ENCODE measurements around the gene DEPDC4. TPM values are rescaled to one million over a fixed set of nuclear protein-coding genes. Genes with fewer than 3 reads are reported as not detected.

Gene DEPDC4
- total RNA-seq, 1 donor from 2014 or later = 4.3 TPM

DNA sequence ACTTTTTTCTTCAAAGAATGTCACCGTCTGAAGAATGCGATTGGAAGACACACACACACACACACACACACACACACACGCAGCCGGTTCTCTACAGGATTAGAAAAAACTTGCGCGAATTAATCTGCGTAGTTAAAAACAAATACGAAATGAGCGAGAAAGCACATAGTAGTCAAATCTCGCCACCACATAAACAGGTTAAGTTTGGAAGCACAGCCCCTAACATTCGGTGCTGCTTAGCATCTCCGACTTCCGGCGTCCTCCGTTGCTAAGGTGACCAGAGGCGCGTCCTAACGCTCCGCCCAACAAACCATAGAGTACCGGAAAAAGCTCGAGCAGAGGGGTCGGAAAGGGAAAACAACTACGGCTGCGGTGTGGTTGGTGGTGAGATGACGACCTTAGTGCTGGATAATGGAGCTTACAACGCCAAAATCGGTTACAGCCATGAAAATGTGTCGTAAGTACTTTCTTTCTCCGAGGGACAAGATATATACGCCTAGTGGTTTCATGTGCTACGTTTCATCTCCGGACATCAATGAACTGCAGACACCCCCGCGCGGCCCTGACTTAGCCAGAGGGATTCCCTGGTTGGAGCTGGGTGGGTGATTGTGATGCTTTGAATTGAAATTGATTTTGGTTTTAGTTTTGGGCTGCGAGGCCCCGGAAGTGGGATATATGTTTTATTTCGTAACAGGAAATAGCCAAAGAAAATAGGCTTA lies 66.3 kb downstream of the DEPDC4 start, which contains the start of gene ACTR6:
TSS of gene ACTR6 (plus strand) at position 353 of the 719 bp plus-strand sequence. CDS start at position 390, 37 bp downstream.
- Mint-ChIP-seq H3K4me1 (ENCODE audit: low read depth) (peaks cover 12% of the 10 kb centered on the region), H3K27ac (peak within 1 kb of the TSS; percentile 95), H3K27me3 (no peaks in the 10 kb centered on the region), H3K4me3 (ENCODE audit: low read depth) (peak within 1 kb of the TSS; percentile 99), H3K36me3 (ENCODE audit: insufficient read depth) (peaks cover 2% of the 10 kb centered on the region), H3K9me3 (ENCODE audit: low read depth) (no peaks in the 10 kb centered on the region)
- TF ChIP-seq, protein P1, sequence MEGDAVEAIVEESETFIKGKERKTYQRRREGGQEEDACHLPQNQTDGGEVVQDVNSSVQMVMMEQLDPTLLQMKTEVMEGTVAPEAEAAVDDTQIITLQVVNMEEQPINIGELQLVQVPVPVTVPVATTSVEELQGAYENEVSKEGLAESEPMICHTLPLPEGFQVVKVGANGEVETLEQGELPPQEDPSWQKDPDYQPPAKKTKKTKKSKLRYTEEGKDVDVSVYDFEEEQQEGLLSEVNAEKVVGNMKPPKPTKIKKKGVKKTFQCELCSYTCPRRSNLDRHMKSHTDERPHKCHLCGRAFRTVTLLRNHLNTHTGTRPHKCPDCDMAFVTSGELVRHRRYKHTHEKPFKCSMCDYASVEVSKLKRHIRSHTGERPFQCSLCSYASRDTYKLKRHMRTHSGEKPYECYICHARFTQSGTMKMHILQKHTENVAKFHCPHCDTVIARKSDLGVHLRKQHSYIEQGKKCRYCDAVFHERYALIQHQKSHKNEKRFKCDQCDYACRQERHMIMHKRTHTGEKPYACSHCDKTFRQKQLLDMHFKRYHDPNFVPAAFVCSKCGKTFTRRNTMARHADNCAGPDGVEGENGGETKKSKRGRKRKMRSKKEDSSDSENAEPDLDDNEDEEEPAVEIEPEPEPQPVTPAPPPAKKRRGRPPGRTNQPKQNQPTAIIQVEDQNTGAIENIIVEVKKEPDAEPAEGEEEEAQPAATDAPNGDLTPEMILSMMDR (IDR thresholded peaks at IDR 0.05; ENCODE audit: unreplicated experiment) = no peak
- DNase-seq (ENCODE audit: low spot score, unreplicated experiment) = peak; percentile 77

DNA sequence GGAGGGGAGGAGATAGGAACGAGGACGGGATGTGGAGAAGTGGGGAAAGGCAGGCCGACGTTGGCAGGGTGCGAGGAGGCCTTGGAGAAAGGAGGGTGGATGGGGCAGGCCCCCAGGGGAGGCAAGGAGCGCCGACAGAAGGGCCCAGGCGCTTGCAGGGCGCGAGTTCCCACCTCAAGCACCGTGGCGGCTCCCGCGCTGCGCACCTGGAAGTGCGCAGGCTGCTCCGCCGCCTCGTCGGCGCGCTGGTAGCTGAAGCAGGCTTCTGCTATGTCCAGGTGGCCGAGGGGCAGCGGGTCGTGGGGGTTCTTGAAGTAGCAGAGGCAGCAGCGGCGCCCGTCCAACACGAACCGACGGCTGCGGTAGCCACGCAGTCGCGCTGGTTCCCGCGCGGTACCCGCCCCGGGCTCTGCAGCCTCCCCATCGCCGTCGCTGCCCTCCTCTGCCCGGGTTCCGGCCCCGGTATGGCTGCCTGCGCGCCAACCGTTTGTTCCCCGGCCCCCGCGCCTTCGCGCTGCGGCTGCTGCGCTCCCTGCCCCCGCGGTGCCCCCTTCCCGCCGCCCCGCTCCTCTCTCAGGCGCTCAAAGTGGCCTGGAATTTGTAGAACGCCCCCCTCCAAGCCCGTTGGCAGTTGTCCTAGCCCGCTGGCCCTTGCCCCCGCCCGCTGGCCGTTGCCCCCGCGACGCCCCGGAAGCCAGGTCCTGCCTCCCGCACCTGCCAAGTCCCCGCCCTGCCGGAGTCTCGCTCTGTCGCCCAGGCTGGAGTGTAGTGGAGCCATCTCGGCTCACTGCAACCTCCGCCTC lies 67.3 kb downstream of the DEPDC4 start:
- H3K27me3 Mint-ChIP-seq = no peaks in the 10 kb centered on the region
- H3K9me3 Mint-ChIP-seq (ENCODE audit: low read depth) = no peaks in the 10 kb centered on the region
- H3K4me3 Mint-ChIP-seq (ENCODE audit: low read depth) = peak overlapping the region; percentile 99
- H3K4me1 Mint-ChIP-seq (ENCODE audit: low read depth) = peaks cover 12% of the 10 kb centered on the region
- peaks cover 6% of the 10 kb centered on the region for H3K36me3 Mint-ChIP-seq (ENCODE audit: insufficient read depth)
- TF ChIP-seq, protein P1 (IDR thresholded peaks at IDR 0.05; ENCODE audit: unreplicated experiment) = no peak
- peak overlapping the region; percentile 95 for H3K27ac Mint-ChIP-seq
- peak; percentile 66 for DNase-seq (ENCODE audit: low spot score, unreplicated experiment)

DNA sequence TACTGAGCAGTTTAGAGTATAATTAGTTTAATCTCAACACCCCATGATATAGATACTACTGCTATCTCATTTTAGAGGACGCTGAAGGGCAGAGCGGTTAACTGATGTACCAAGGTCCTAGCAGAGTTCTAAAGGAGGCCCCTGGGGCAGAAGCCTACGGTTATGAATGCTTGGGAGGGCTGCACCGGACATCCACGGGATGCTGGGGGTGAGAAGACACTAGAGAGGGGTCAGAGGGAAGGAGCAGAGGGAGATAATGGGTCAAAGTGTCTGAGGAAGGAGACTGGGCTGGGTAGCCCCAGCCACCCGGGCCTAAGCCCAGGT lies 67.9 kb downstream of the DEPDC4 start:
- no peaks in the 10 kb centered on the region for H3K9me3 Mint-ChIP-seq (ENCODE audit: low read depth)
- H3K4me3 Mint-ChIP-seq (ENCODE audit: low read depth) = peak overlapping the region; percentile 99
- TF ChIP-seq, protein P1 (IDR thresholded peaks at IDR 0.05; ENCODE audit: unreplicated experiment) = no peak
- H3K36me3 Mint-ChIP-seq (ENCODE audit: insufficient read depth) = peaks cover 6% of the 10 kb centered on the region
- H3K27me3 Mint-ChIP-seq = no peaks in the 10 kb centered on the region
- DNase-seq (ENCODE audit: low spot score, unreplicated experiment) = no peak
- peak overlapping the region; percentile 90 for H3K27ac Mint-ChIP-seq
- peaks cover 12% of the 10 kb centered on the region for H3K4me1 Mint-ChIP-seq (ENCODE audit: low read depth)

DNA sequence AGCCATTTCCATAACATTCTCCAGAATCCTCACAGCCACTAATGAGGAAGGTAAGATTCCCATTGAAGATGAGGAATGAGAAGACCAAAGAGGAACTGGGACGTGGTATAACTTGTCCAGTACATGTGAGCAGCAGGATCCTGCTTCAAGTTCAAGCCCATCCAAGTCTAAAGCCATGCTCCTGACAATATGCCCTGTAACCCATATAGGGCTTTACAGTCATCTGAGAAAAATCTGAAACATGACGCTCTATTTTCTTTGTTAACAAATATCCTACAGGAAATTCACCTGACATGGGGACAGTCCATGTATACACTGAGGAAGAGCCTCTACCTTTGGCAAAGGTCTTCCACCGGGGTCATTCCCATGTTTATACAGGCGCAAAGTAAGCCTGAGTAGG lies 69.4 kb downstream of the DEPDC4 start:
- Mint-ChIP-seq H3K4me3 (ENCODE audit: low read depth) (no peak overlapping the region), H3K27me3 (no peaks in the 10 kb centered on the region), H3K36me3 (ENCODE audit: insufficient read depth) (peaks cover 9% of the 10 kb centered on the region), H3K27ac (no peak overlapping the region), H3K4me1 (ENCODE audit: low read depth) (peaks cover 15% of the 10 kb centered on the region), H3K9me3 (ENCODE audit: low read depth) (no peaks in the 10 kb centered on the region)
- TF ChIP-seq, protein P1 (IDR thresholded peaks at IDR 0.05; ENCODE audit: unreplicated experiment) = no peak
- DNase-seq (ENCODE audit: low spot score, unreplicated experiment) = no peak

DNA sequence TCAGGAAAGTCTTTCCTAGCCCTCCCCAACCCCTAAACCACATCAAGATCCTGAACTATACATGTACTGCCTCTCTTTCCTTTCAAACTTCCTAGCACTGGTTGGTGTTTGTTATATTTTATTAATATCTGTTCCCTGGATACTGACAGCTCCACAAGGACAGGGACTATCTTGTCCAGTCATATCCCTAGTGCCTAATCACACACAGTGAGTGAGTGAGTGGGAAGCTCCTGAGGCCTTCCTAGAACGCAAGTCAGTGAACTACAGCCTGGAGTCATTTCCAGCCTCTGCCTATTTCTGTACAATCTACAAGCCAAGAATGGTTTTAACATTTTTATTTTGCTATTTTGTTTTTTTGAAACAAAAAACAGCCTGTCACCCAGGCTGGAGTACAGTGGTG lies 73.8 kb downstream of the DEPDC4 start:
- no peak overlapping the region for H3K27ac Mint-ChIP-seq
- H3K9me3 Mint-ChIP-seq (ENCODE audit: low read depth) = no peaks in the 10 kb centered on the region
- TF ChIP-seq, protein P1 (IDR thresholded peaks at IDR 0.05; ENCODE audit: unreplicated experiment) = no peak
- DNase-seq (ENCODE audit: low spot score, unreplicated experiment) = no peak
- no peak overlapping the region for H3K4me3 Mint-ChIP-seq (ENCODE audit: low read depth)
- H3K36me3 Mint-ChIP-seq (ENCODE audit: insufficient read depth) = peaks cover 23% of the 10 kb centered on the region
- peaks cover 13% of the 10 kb centered on the region for H3K4me1 Mint-ChIP-seq (ENCODE audit: low read depth)
- H3K27me3 Mint-ChIP-seq = no peaks in the 10 kb centered on the region

Other genes starting within 250 kb of the DEPDC4 start
- gene BLTP3B, start 124.2 kb downstream of the DEPDC4 start, total RNA-seq = 22.7 and 23.6 TPM in 2 replicates
- gene ACTR6, start 66.3 kb downstream of the DEPDC4 start, total RNA-seq = 22.0 and 29.7 TPM in 2 replicates
- gene SCYL2, start 98 bp upstream of the DEPDC4 start, total RNA-seq = 68.2 and 73.3 TPM in 2 replicates
- 1.2 and 1.5 TPM in 2 replicates for gene SLC17A8, start 90.0 kb upstream of the DEPDC4 start, total RNA-seq
- gene NR1H4, start 206.8 kb upstream of the DEPDC4 start, total RNA-seq = not detected in 2 replicates